HEK293 (cell line): ENCODE results near the gene MYO7B.

Source experiments
- CTCF ChIA-PET: fragments of 350-600 bp; formaldehyde crosslinking; extraction: SDS; loops from one replicate; lab custom pipeline; 2021; ENCODE audit warnings: antibody characterized with exemption; lab: Yijun Ruan, JAX
- POLR2A ChIA-PET: fragments of 300-600 bp; formaldehyde crosslinking; extraction: SDS; loops from one replicate; lab custom pipeline; 2020; ENCODE audit warnings: antibody characterized with exemption, inconsistent platforms; lab: Yijun Ruan, JAX
- H3K27ac ChIP-seq: fragments of 200-500 bp; sonication (Bioruptor generic); 2 replicates; pipeline ENCODE4 v1.5.1; 2014; ENCODE audit warnings: low read depth, low read length, control low read depth, inconsistent platforms; ENCODE audit errors: extremely low read depth
- H3K36me3 ChIP-seq, 2 experiments: fragments of 200-500 bp in 1 of 2; sonication (Bioruptor generic) in 1 of 2; 1 replicate in 1 of 2; 2 replicates in 1 of 2; pipeline ENCODE4 v1.5.1; 2014 to 2017; ENCODE audit warnings: inconsistent platforms in 2 of 2, low read length in 2 of 2; ENCODE audit not compliant: control insufficient read depth in 2 of 2, insufficient read depth in 1 of 2
- H3K4me1 ChIP-seq: fragments of 200-500 bp; sonication (Bioruptor generic); 2 replicates; pipeline ENCODE4 v1.5.1; 2014; ENCODE audit warnings: mild to moderate bottlenecking, low read length, inconsistent platforms; ENCODE audit not compliant: control insufficient read depth, insufficient read depth
- H3K4me3 ChIP-seq: 2 replicates; pipeline ENCODE4 v1.5.1; 2011; ENCODE audit warnings: low read depth, mild to moderate bottlenecking, control low read depth, low read length, moderate library complexity
- H3K9me3 ChIP-seq: fragments of 200-500 bp; sonication (Bioruptor generic); 2 replicates; pipeline ENCODE4 v1.5.1; 2014; ENCODE audit warnings: low read depth, low read length, inconsistent platforms; ENCODE audit not compliant: control insufficient read depth, insufficient read depth
- BCL11B ChIP-seq: fragments of 450-650 bp; formaldehyde crosslinking; IDR thresholded peaks from 2 replicates; pipeline ENCODE4 v1.5.1; 2016; ENCODE audit warnings: low read depth, missing biosample characterization, missing genetic modification characterization
- GFI1B ChIP-seq: fragments of 450-650 bp; formaldehyde crosslinking; IDR thresholded peaks from 2 replicates; pipeline ENCODE4 v1.5.1; 2016; ENCODE audit warnings: missing biosample characterization, missing genetic modification characterization
- HOXC10 ChIP-seq: sonication (generic); formaldehyde crosslinking; IDR thresholded peaks from 2 replicates; pipeline ENCODE4 v1.8.1; 2023; ENCODE audit warnings: mild to moderate bottlenecking, missing genetic modification reagents
- HOXD13 ChIP-seq: sonication (generic); formaldehyde crosslinking; IDR thresholded peaks from 2 replicates; pipeline ENCODE4 v1.8.0; 2022; ENCODE audit warnings: missing genetic modification reagents, borderline replicate concordance
- OSR2 ChIP-seq: fragments of 450-650 bp; formaldehyde crosslinking; IDR thresholded peaks from 2 replicates; pipeline ENCODE4 v1.5.1; 2016; ENCODE audit warnings: missing biosample characterization, missing genetic modification characterization
- PRDM1 ChIP-seq: fragments of 450-650 bp; formaldehyde crosslinking; IDR thresholded peaks from 2 replicates; pipeline ENCODE4; 2016; ENCODE audit warnings: missing biosample characterization, missing genetic modification characterization
- RBAK ChIP-seq: fragments of 450-650 bp; formaldehyde crosslinking; IDR thresholded peaks from 2 replicates; pipeline ENCODE4 v1.5.1; 2016; ENCODE audit warnings: missing biosample characterization, missing genetic modification characterization
- SALL2 ChIP-seq: fragments of 450-650 bp; formaldehyde crosslinking; IDR thresholded peaks from 2 replicates; pipeline ENCODE4 v1.5.0; 2017; ENCODE audit warnings: missing biosample characterization, mild to moderate bottlenecking, missing genetic modification characterization, borderline replicate concordance
- ZBTB6 ChIP-seq: fragments of 450-650 bp; formaldehyde crosslinking; IDR thresholded peaks from 2 replicates; pipeline ENCODE4 v1.5.1; 2017; ENCODE audit warnings: missing biosample characterization, missing genetic modification characterization
- ZFP3 ChIP-seq: fragments of 450-650 bp; formaldehyde crosslinking; IDR thresholded peaks from 2 replicates; pipeline ENCODE4 v1.5.1; 2016; ENCODE audit warnings: low read depth, missing biosample characterization, missing genetic modification characterization
- ZNF10 ChIP-seq: fragments of 450-650 bp; formaldehyde crosslinking; IDR thresholded peaks from 2 replicates; pipeline ENCODE4 v1.5.1; 2017; ENCODE audit warnings: missing biosample characterization, missing genetic modification characterization
- ZNF140 ChIP-seq: fragments of 450-650 bp; formaldehyde crosslinking; IDR thresholded peaks from 2 replicates; pipeline ENCODE4 v1.5.1; 2016; ENCODE audit warnings: missing biosample characterization, missing genetic modification characterization
- ZNF155 ChIP-seq: fragments of 450-650 bp; formaldehyde crosslinking; IDR thresholded peaks from 2 replicates; pipeline ENCODE4 v1.5.1; 2016; ENCODE audit warnings: missing biosample characterization, missing genetic modification characterization
- ZNF2 ChIP-seq: fragments of 450-650 bp; formaldehyde crosslinking; IDR thresholded peaks from 2 replicates; pipeline ENCODE4 v1.5.1; 2016; ENCODE audit warnings: missing biosample characterization, missing genetic modification characterization
- ZNF239 ChIP-seq: fragments of 450-650 bp; formaldehyde crosslinking; IDR thresholded peaks from 2 replicates; pipeline ENCODE4 v1.5.1; 2016; ENCODE audit warnings: missing biosample characterization, missing genetic modification characterization
- ZNF311 ChIP-seq: fragments of 450-650 bp; formaldehyde crosslinking; IDR thresholded peaks from 2 replicates; pipeline ENCODE4 v1.5.1; 2017; ENCODE audit warnings: missing biosample characterization, missing genetic modification characterization, borderline replicate concordance
- ZNF335 ChIP-seq: fragments of 450-650 bp; formaldehyde crosslinking; conservative IDR thresholded peaks from 2 replicates; pipeline ENCODE4 v1.5.1; 2016; ENCODE audit warnings: missing biosample characterization, missing genetic modification characterization
- ZNF341 ChIP-seq: fragments of 450-650 bp; formaldehyde crosslinking; IDR thresholded peaks from 2 replicates; pipeline ENCODE4; 2016; ENCODE audit warnings: low read depth, missing biosample characterization, missing genetic modification characterization
- ZNF362 ChIP-seq: fragments of 450-650 bp; formaldehyde crosslinking; IDR thresholded peaks from 2 replicates; pipeline ENCODE4 v1.5.1; 2016; ENCODE audit warnings: missing biosample characterization, missing genetic modification characterization
- ZNF416 ChIP-seq: fragments of 450-650 bp; formaldehyde crosslinking; IDR thresholded peaks from 2 replicates; pipeline ENCODE4 v1.5.1; 2016; ENCODE audit warnings: missing biosample characterization, missing genetic modification characterization
- ZNF585B ChIP-seq: fragments of 450-650 bp; formaldehyde crosslinking; IDR thresholded peaks from 2 replicates; pipeline ENCODE4 v1.5.1; 2016; ENCODE audit warnings: missing biosample characterization, missing genetic modification characterization
- ZNF621 ChIP-seq: fragments of 450-650 bp; formaldehyde crosslinking; IDR thresholded peaks from 2 replicates; pipeline ENCODE4 v1.5.1; 2017; ENCODE audit warnings: missing biosample characterization, missing genetic modification characterization
- ZNF658 ChIP-seq: fragments of 450-650 bp; formaldehyde crosslinking; IDR thresholded peaks from 2 replicates; pipeline ENCODE4; 2016; ENCODE audit warnings: missing biosample characterization, missing genetic modification characterization
- ZNF677 ChIP-seq: fragments of 450-650 bp; IDR thresholded peaks from 2 replicates; pipeline ENCODE4 v1.5.0; 2018; ENCODE audit warnings: missing biosample characterization, mild to moderate bottlenecking, missing genetic modification characterization, moderate library complexity
- ZNF768 ChIP-seq: fragments of 450-650 bp; formaldehyde crosslinking; IDR thresholded peaks from 2 replicates; pipeline ENCODE4 v1.5.1; 2018; ENCODE audit warnings: missing biosample characterization, mild to moderate bottlenecking, missing genetic modification characterization
- ZNF830 ChIP-seq: fragments of 450-650 bp; IDR thresholded peaks from 2 replicates; pipeline ENCODE4 v1.5.0; 2018; ENCODE audit warnings: missing biosample characterization, missing genetic modification characterization, low read depth, mild to moderate bottlenecking, moderate library complexity
- ZSCAN16 ChIP-seq: fragments of 450-650 bp; formaldehyde crosslinking; IDR thresholded peaks from 2 replicates; pipeline ENCODE4 v1.5.1; 2016; ENCODE audit warnings: missing biosample characterization, missing genetic modification characterization
- ZSCAN18 ChIP-seq: fragments of 450-650 bp; formaldehyde crosslinking; IDR thresholded peaks from 2 replicates; pipeline ENCODE4 v1.5.1; 2016; ENCODE audit warnings: missing biosample characterization, missing genetic modification characterization
- ZSCAN5A ChIP-seq: fragments of 450-650 bp; formaldehyde crosslinking; IDR thresholded peaks from 2 replicates; pipeline ENCODE4 v1.5.1; 2016; ENCODE audit warnings: missing biosample characterization, missing genetic modification characterization

MYO7B gene

GRCh38 chr2:127654838-127655175 is 119.3 kb downstream of the MYO7B start:
- no peaks in the 10 kb centered on the region for H3K36me3 ChIP-seq
- ChIA-PET CTCF (interaction anchor here (4.3 kb wide), 1 partner anchor 64 kb away, joined by 37 read pairs; no protein-coding TSS in a partner anchor), POLR2A (interaction anchor here (2.0 kb wide), 1 partner anchor 63 kb away, joined by 4 read pairs; no protein-coding TSS in a partner anchor)
- H3K4me1 ChIP-seq = no peaks in the 10 kb centered on the region
- no peak overlapping the region for H3K27ac ChIP-seq
- no peaks in the 10 kb centered on the region for H3K9me3 ChIP-seq
- TF ChIP-seq ZNF585B (tag by site-specific recombination) (no peak), BCL11B (tag by site-specific recombination) (no peak), ZNF658 (tag by site-specific recombination) (no peak), RBAK (tag by site-specific recombination) (no peak), ZNF362 (tag by site-specific recombination) (no peak), PRDM1 (tag by site-specific recombination) (no peak), HOXD13 (no peak), ZSCAN5A (tag by site-specific recombination) (no peak), SALL2 (no peak), ZFP3 (no peak), HOXC10 (CRISPR knock-in tag) (no peak), ZNF10 (tag by site-specific recombination) (no peak), ZNF311 (tag by site-specific recombination) (no peak)
- no peak overlapping the region for H3K4me3 ChIP-seq

- CTCF ChIA-PET = interaction anchor here (0.6 to 4.3 kb wide), 2 partner anchors 55 to 64 kb away, joined by 3 to 37 read pairs; no protein-coding TSS in a partner anchor
- POLR2A ChIA-PET = interaction anchor here (0.7 to 2.0 kb wide), 2 partner anchors 11 to 64 kb away, joined by 4 read pairs; no protein-coding TSS in a partner anchor
These were observed 120.0 kb downstream of the MYO7B start for GRCh38 chr2:127655209-127656073.

More at GRCh38 chr2:127655209-127656073, 120.0 kb downstream of the MYO7B start:
- H3K4me3 ChIP-seq = no peak overlapping the region
- no peak for TF ChIP-seq ZSCAN16
- no peak for TF ChIP-seq ZNF658 (tag by site-specific recombination)
- TF ChIP-seq ZBTB6 = no peak
- no peak for TF ChIP-seq ZNF335
- no peak for TF ChIP-seq OSR2 (tag by site-specific recombination)
- TF ChIP-seq ZNF416 (tag by site-specific recombination) = no peak
- TF ChIP-seq ZNF140 = no peak
- TF ChIP-seq ZNF2 (tag by site-specific recombination) = no peak
- TF ChIP-seq ZSCAN18 (tag by site-specific recombination) = no peak
- no peak for TF ChIP-seq ZNF830 (tag by site-specific recombination)
- TF ChIP-seq ZNF621 (tag by site-specific recombination) = no peak
- no peak for TF ChIP-seq ZNF768
- TF ChIP-seq ZNF155 (tag by site-specific recombination) = no peak
- no peak for TF ChIP-seq ZNF239 (tag by site-specific recombination)
- TF ChIP-seq ZNF341 = no peak
- no peak for TF ChIP-seq GFI1B (tag by site-specific recombination)
- TF ChIP-seq ZNF677 = no peak
- TF ChIP-seq HOXC10 (CRISPR knock-in tag) = no peak
- TF ChIP-seq RBAK (tag by site-specific recombination) = no peak
- no peak overlapping the region for H3K27ac ChIP-seq
- H3K4me1 ChIP-seq = no peaks in the 10 kb centered on the region
- H3K36me3 ChIP-seq = no peaks in the 10 kb centered on the region
- no peaks in the 10 kb centered on the region for H3K9me3 ChIP-seq
